D721Med (cell line): ENCODE results near the gene LMTK3.

ENCODE experiments used
- DNase-seq: peaks from one replicate; pipeline ENCODE4 v3.0.0; 2011; ENCODE audit warnings: low spot score; ENCODE audit not compliant: insufficient read length
- FAIRE-seq: peaks from 2 replicates; lab custom pipeline; 2011; peaks lifted over from hg19 to GRCh38; lab: Jason Lieb, UNC
- TF ChIP-seq, protein P1 (sequence below): IDR thresholded peaks from 2 replicates; pipeline ENCODE4 v1.5.1; 2012; ENCODE audit warnings: mild to moderate bottlenecking, control low read depth; ENCODE audit not compliant: insufficient read depth; ENCODE audit errors: missing control alignments

The LMTK3 gene

DNA sequence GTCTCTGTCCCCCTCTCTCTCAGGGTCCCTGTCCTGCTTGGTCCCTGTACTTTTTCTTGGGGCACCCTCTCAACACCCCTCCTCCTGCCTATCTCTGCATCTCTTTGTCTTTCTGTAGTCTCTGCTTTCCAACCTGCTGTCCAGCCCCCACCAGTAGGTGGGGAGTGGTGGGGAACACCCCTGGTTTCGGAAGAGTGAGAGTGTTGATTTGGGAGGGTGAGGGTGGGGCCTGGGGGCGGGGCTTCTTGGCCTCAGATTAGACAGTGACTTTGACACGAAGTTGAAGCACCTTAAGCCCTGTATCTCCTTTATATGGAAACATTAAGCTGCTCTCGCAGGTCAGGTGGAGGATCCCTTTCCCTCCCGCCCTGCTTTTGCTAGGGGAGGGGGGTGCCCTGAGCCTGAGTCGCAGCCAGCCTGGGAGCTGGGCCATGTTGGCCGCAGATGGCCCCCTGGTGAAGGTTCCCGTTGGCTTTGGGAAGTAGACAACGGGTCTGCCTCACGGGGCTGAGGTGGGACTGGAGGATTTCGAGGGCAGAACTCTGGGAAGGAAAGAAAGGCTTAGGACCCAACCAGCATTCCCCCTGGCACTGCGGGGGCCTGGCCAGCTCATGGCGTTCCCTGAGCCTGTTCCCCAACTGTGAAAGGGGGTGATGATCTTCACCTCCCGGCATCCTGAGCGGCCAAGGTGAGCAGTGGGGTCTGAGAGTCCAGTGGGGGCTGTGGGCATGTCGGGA lies 56.3 kb downstream of the LMTK3 start, which contains the start of gene KCNJ14:
KCNJ14 (plus strand) TSS at position 404 of the 737 bp plus-strand sequence. CDS start 6,151 bp downstream, outside the sequence.
- DNase-seq: no peak
- TF ChIP-seq, protein P1, sequence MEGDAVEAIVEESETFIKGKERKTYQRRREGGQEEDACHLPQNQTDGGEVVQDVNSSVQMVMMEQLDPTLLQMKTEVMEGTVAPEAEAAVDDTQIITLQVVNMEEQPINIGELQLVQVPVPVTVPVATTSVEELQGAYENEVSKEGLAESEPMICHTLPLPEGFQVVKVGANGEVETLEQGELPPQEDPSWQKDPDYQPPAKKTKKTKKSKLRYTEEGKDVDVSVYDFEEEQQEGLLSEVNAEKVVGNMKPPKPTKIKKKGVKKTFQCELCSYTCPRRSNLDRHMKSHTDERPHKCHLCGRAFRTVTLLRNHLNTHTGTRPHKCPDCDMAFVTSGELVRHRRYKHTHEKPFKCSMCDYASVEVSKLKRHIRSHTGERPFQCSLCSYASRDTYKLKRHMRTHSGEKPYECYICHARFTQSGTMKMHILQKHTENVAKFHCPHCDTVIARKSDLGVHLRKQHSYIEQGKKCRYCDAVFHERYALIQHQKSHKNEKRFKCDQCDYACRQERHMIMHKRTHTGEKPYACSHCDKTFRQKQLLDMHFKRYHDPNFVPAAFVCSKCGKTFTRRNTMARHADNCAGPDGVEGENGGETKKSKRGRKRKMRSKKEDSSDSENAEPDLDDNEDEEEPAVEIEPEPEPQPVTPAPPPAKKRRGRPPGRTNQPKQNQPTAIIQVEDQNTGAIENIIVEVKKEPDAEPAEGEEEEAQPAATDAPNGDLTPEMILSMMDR: no peak
- FAIRE-seq: no peak

DNA sequence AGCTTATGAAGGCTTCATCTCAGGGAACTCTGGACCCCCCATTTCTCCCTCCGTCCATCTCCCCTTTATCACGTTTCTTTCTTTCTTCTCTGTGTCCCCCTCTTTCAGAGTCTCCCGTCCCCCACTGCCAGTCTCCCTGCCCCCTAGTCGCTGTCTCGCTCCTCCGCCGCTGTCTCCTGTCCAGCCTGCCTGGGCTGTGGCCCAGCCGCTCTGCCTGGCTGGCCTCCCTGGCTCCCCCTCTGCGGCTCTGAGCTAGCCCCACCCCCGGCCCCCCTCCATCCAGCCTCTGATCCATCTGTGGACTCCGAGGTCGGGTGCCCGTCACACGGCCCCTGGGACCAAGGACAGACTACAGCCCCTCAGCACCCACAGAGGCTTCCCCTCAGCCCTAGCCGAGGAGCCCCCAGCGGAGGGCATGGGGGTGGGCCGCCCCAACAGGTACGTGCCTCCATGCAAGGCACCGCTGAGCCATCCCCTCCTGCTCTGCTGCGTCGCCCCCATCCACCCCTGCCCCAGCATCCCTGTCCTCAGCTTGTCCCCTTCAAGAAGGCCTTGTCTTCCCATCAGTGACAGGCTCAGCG lies 57.4 kb downstream of the LMTK3 start:
- TF ChIP-seq, protein P1: no peak
- FAIRE-seq: no peak
- no peak for DNase-seq

DNA sequence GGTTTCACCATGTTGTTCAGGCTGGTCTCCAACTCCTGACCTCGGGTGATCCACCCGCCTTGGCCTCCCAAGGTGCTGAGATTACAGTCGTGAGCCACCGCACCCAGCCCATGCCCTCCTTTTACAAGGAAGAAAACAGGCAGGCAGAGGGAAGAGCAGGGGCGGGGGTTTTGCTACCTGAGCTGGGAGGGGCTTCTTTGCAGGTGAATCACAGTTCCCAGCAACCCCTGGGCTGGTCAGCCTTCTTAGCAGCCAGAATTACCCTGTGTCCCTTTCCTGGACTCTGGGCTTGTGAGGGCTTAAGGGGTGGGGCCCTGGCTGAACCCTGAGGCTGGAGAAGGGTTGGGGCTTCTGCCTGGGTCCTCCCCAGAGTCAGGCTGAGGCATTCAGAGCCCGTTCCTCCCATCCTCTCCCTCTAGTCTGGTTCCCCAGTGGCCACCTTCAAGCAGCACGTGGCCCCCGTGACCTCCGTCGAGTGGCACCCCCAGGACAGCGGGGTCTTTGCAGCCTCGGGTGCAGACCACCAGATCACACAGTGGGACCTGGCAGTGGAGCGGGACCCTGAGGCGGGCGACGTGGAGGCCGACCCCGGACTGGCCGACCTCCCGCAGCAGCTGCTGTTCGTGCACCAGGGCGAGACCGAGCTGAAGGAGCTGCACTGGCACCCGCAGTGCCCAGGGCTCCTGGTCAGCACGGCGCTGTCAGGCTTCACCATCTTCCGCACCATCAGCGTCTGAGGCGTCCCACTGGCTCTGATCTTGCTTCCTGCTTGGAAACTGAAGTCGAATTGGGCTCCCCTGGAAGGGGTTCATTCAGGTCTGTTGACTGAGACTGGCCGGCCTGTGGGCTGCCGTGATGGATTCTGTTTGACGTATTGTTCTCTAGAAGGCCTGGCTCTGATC lies 59.1 kb downstream of the LMTK3 start:
- no peak for DNase-seq
- no peak for FAIRE-seq
- TF ChIP-seq, protein P1: no peak

DNA sequence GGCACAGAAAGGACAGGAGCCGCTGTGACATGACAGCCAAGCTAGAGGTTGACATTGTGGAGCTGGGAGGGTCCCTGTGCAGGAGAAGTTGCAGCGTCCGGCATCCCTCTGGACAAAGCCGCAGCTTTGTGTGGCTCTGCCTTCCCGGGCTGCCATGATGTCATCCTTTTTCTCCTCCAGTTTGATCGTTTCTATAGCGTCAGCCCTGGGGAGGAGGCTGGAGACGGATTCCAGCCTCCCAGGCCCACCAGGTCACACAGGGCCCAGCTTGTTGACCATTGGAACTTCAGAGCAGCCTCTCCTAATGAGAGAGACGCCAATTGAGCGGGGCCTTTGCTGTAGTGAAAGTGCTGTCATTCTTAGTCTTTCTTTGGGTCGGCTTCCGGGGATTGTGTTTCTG lies 60.0 kb downstream of the LMTK3 start:
- TF ChIP-seq, protein P1: no peak
- DNase-seq (no peak), FAIRE-seq (no peak)

DNA sequence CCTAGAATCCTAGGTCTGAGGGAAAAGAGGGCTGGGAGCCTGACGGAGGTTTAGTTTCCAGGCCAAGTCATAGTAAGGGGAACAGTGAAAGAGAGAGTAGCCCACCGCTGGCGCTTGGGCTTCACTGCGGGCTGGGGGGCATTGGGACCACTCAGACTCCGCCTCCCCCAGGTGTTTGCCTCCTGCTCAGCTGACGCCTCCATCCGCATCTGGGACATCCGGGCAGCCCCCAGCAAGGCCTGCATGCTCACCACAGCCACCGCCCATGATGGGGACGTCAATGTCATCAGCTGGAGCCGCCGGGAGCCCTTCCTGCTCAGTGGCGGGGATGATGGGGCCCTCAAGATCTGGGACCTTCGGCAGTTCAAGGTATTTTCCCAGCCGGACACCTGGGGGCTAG lies 60.8 kb downstream of the LMTK3 start:
- TF ChIP-seq, protein P1: no peak
- no peak for DNase-seq
- FAIRE-seq: no peak

DNA sequence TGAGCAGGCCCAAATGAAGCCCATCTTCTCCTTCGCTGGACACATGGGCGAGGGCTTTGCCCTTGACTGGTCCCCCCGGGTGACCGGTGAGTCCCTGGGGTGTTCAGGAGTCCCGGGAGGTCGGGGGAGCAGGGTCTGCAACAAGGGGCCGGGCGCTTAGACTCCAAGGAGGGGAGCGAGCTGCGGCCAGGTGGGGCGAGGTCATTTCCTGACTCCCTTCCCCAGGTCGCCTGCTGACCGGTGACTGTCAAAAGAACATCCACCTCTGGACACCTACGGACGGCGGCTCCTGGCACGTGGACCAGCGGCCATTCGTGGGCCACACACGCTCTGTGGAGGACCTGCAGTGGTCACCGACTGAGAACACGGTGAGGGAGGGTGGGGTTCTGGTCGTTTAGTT lies 61.2 kb downstream of the LMTK3 start:
- DNase-seq (no peak), FAIRE-seq (no peak)
- TF ChIP-seq, protein P1: no peak
